Putamen (tissue), 1 donor: ENCODE data around the gene MS4A18.

Experiments used
- DNase-seq: peaks from one replicate; pipeline ENCODE4 v3.0.0-alpha.2; 2016; ENCODE audit warnings: low spot score

MS4A18 gene

GRCh38 chr11:60767388-60767811 is 42.9 kb downstream of the MS4A18 start:
- DNase-seq: no peak

DNA sequence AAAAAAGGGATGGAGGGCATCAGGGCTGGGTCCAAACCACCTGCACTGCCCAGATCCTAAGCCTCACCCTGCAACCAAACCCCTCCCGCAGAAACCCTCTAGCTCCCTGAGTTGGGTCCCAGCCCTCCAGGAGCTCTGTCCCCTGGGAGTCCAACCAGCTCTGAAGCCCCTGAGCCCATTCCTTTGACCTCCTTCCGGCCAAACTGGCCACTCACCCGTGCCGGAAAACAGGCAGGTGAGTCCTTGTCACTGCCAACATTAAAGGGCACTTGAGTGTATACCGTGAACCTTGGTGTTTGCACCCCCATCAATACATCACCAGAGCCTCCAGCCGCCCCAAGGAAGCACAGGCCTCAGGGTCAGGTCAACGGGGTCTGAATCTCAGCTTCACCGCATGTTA is 43.7 kb downstream of the MS4A18 start:
- no peak for DNase-seq

DNA sequence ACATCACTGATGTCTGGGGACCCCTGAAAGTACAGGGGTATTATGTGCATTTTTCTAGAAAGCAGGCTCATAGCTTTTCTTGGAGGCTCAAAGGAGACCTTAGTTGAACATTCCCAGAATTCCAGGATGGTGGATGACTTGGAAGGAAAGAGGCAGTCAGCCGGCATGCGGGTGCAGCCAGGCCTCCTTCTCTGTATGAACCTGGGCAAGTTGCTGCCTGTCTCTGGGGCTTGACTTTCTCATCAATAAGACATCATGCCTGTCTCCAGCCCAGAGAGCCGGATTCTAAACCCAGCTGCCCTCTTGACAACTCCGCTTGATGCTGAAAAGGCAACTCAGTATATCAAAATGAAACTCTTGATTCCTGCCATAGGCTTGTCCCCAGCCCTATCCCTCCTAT is 44.8 kb downstream of the MS4A18 start:
- no peak for DNase-seq

DNA sequence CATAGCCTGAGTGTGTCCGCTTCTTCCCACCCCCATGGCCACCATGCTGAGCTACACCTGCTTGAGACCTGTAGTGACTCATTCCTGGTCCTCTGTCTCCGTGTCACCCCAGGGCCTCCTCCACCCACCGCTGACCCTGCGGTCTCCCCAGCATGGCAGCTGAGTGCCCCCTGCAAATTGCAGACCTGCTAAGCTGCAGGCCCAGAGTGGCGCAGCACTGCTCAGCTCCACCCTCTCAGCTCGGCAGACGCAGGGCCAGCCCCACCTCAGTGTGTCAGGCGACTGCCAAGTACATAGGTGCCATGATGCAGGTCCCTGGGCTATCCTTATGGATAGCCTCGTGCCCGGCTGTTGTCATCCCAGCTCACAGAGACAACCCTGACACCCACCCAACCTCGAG is 45.3 kb downstream of the MS4A18 start:
- DNase-seq: no peak

DNA sequence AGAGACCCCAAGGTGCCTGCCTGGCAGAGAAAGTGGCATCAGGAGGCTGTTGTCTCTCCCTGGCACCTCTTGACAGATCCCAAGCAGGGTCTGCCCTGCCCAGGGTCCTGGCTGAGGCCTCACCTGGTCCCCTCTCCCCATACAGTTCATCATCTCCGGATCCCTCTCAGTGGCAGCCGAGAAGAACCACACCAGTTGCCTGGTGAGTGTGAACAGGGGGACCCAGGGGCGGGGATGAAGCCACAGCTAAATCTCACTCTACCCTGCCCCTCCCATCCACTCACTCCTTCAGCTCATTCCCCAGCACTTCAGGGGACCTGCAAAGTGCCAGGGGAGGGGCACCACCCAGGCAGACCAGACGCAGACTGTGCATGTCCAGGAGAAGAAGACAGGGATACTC is 46.6 kb downstream of the MS4A18 start:
- DNase-seq: no peak

DNA sequence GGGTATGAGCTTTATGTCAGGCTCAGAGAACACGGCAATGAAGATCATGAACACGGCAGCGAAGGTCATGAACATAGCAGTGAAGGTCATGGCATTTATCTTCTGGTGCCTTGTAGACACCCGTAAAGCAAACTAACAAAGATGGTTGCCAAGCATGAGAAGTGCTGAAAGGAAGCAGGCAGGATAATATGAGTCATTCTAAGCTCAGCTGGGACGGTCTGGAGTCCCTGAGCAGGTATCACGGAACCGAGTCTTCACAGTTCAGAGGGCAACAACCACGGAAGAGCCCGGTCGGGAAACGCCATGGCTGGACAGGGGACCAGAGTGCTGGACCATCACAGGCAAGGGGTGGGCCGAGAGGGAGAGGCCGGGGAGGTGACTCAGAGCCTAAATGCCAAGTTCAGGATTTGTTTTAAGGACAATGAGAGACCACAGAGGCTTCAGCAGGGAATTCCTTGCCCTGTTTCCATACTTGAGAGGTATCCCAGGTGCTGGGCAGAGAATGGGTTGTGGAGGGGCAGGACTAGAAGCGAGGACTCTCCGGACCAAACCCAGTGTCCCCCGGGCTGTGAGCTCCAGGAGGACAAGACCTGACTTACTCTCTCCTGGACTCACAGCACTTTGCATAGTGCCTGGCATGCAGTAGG is 47.5 kb downstream of the MS4A18 start:
- DNase-seq: no peak

GRCh38 chr11:60772666-60773065 is 48.1 kb downstream of the MS4A18 start:
- no peak for DNase-seq

- no peak for DNase-seq
Measured at GRCh38 chr11:60774726-60775125, 50.2 kb downstream of the MS4A18 start.

DNA sequence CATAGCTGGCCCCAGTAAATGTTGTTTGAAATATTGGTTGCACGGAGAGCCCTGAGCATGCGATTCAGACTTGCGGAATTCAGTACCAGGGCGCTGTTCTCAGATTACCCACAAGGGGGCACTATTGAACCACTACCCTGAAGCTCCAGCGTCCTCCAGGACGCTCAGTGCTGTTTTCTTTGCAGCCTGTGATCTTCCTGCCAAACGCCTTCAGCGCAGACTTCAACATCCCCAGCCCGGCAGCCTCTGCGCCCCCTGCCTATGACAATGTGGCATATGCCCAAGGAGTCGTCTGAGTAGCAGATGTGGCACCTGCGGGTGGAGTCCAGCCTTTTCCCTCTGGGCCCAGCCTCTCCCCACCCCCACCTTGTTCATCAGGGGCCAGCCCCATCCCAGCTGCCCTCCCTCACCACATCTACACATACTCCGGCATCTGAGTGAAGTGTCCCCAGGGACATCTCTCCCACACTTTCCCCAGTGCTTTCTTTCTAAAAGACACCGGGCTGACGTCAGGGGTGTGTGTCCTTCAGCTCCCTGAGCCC is 51.0 kb downstream of the MS4A18 start:
- DNase-seq: peak; percentile 77

- DNase-seq: no peak
Measured at GRCh38 chr11:60776167-60776566, 51.6 kb downstream of the MS4A18 start.

- no peak for DNase-seq
Measured at GRCh38 chr11:60777106-60777505, 52.6 kb downstream of the MS4A18 start.

GRCh38 chr11:60777572-60777971 is 53.1 kb downstream of the MS4A18 start:
- DNase-seq: no peak

GRCh38 chr11:60780065-60780464 is 55.5 kb downstream of the MS4A18 start:
- no peak for DNase-seq

- DNase-seq: no peak
Measured at GRCh38 chr11:60780774-60781173, 56.3 kb downstream of the MS4A18 start.

GRCh38 chr11:60781286-60781980 is 56.9 kb downstream of the MS4A18 start:
- DNase-seq: no peak

DNA sequence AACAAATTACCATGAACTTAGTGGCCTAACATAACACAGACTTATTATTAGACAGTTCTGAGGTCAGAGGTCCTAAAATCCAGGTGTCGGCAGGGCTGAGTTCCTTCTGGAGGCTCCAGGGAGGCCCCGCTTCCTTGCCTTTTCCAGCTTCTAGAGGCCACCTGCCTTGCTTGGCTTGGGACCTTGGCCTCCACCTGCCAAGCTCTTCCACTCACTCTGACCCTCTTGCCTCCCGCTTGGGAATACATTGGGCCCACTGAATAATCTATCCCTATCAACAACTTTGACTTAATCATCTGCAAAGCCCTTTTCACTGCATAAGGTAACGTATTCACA is 57.4 kb downstream of the MS4A18 start:
- DNase-seq: no peak

- DNase-seq: no peak
Measured at GRCh38 chr11:60782393-60783140, 58.0 kb downstream of the MS4A18 start.

DNA sequence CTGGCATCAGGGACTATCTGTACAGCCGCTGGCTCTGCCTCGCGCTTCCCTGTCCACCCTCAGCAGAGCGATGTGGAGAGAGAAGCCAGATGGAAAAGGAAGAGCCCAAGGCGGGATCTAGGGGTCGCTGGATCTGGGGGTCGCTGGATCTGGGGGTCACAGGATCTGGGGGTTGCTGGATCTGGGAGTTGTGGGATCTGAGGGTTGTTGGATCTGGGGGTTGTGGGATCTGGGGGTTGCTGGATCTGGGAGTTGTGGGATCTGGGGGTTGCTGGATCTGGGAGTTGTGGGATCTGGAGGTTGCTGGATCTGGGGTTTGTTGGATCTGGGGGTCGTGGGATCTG is 58.6 kb downstream of the MS4A18 start:
- no peak for DNase-seq

- DNase-seq: no peak
Measured at GRCh38 chr11:60783911-60784310, 59.4 kb downstream of the MS4A18 start.

GRCh38 chr11:60785136-60785535 is 60.6 kb downstream of the MS4A18 start, which contains the start of gene MS4A10:
MS4A10 (plus strand) TSS chr11:60785333; CDS start chr11:60790336, 5,003 bp downstream.
- DNase-seq: no peak

DNA sequence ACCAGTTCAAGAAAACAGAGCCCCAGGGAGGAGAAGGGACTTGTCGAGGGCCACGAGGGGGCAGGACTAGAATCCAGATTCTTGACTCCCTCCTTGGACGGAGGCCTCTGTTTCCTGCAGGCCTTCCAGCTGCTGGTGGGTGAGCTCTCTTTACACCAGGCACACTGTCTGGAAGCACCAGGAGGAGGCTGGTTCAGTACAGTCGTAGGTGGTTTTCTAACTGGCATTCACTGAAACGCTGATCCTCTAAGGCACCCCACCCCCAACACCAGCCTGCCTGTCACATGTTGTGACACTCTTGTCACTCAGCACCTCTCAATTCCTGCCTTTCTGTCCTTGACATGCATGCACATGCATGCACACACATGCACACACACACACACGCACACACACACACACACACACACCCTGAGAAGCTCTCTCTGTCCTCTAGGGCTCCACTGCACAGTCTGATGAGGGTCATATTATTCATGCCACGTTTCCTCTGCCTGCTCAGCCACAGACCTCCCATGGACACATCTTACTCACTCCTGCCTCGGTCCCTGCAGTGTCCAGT is 61.4 kb downstream of the MS4A18 start:
- DNase-seq: peak; percentile 56

DNA sequence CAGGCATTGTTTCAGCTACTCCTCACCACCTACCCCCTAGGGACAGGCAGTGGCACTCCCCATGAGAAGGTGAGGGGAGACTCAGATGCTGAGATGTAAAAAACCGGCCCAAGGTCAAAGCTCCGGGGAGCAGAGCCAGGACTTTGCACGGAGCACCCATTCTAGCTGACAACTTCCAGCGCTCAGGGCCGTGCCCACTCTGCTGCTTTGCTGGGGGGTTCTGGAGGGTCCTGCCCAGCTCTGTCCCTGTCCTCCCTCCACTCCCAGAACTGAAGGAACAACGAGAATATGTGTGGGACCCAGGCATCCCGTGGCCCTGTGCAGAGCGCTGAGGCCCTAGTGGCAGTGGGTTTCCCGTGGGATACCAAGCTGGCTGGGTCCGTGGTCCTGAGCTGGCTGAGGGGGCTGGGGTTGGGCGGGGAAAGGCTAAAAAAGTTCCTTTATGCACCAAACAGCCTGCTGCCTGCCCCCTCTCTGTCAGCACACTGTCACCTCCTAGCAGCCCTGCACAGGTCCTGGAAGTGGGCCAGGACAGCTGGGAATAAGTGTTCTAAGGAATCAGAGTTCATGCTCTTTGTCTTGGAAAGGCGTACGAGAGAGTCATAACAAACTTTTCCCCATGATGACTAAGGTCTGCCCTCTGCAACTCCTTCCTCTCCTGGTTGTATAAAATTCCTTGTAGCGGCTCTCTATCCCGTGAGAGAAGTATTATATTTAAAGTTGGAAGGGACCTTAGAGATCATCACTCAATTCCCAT is 62.5 kb downstream of the MS4A18 start:
- DNase-seq: peak; percentile 34
